ENCODE data around the gene CES1.
"Not testable (repeated sequence)": the region's sequence is repeated elsewhere in the genome, so short reads cannot be mapped to it uniquely, and the experiment has no call there.

GRCh38 chr16:55790240-55790639 is 42.7 kb downstream of the CES1 start:
- TF ChIP-seq CTCF (conservative IDR thresholded peaks at IDR 0.05 in 1 of 2, IDR thresholded peaks at IDR 0.05 in 1 of 2; ENCODE audit: low read depth in 1 of 2, low read length in 2 of 2); EZH2 (IDR thresholded peaks at IDR 0.05; ENCODE audit: low read length, missing control alignments): not testable (repeated sequence)

All from fibroblast of lung (primary cell).